HCT116 (cell line): ENCODE data around the gene G3BP1. TPM values are rescaled to one million over a fixed set of nuclear protein-coding genes. Genes with fewer than 3 reads are reported as not detected.

Experiments used
- ATAC-seq: fragments of 200-7000 bp; cut with Tn5 transposase; 2 replicates; pipeline ENCODE4 v1.9.1; 2020; ENCODE audit warnings: mild to moderate bottlenecking, moderate library complexity
- BruUV-seq: library from RNA; stranded (reverse); fragments of 400-500 nt; replicated peaks from 2 replicates; lab custom pipeline; 2021; lab: Mats Ljungman, UMichigan
- CTCF ChIA-PET: fragments of 300-600 bp; sonication (Branson Sonifier 250); formaldehyde crosslinking; loops from one replicate; lab custom pipeline; 2021; ENCODE audit warnings: antibody characterized with exemption; lab: Charles Lee
- POLR2A ChIA-PET: fragments of 300-600, 350-600 bp; sonication (Branson Sonifier 250); formaldehyde crosslinking; loops from one replicate; lab custom pipeline; 2021; ENCODE audit warnings: antibody characterized with exemption; lab: Charles Lee
- RAD21 ChIA-PET, 2 experiments: fragments of 300-600 bp; sonication (Branson Sonifier 250); formaldehyde crosslinking; loops; one replicate each; lab custom pipeline; 2023; ENCODE audit warnings: low total read pairs in 2 of 2; ENCODE audit not compliant: uncharacterized antibody in 2 of 2, unreplicated experiment in 2 of 2, low non-redundant PET in 1 of 2; lab: Charles Lee
- DNase-seq: peaks from one replicate; pipeline ENCODE4 v3.0.0-alpha.2; 2010; ENCODE audit warnings: low read depth, low spot score
- H2AFZ ChIP-seq: fragments of 200-600 bp; shearing (Covaris generic), sonication (generic); 2 replicates; pipeline ENCODE4 v1.6.1; 2017; ENCODE audit warnings: low read depth, mixed run types, mixed read lengths, antibody characterized with exemption, low read length; ENCODE audit not compliant: poor library complexity, severe bottlenecking
- H3K27ac ChIP-seq: 2 replicates; pipeline ENCODE4 v1.5.1; 2012; ENCODE audit warnings: low read depth, low read length
- H3K27me3 ChIP-seq: fragments of 200-600 bp; sonication (generic); 2 replicates; pipeline ENCODE4 v1.6.1; 2016; ENCODE audit warnings: mixed run types, low read length, mixed read lengths; ENCODE audit not compliant: insufficient read depth
- H3K36me3 ChIP-seq, 2 experiments: fragments of 200-500 bp in 1 of 2; fragments of 200-600 bp in 1 of 2; sonication (Bioruptor generic) in 1 of 2; sonication (generic) in 1 of 2; 2 replicates each; pipeline versions ENCODE4 v1.5.1 to v1.6.1; 2014 to 2016; ENCODE audit warnings: low read length in 2 of 2, inconsistent platforms in 1 of 2, mixed read lengths in 1 of 2, mixed run types in 1 of 2; ENCODE audit not compliant: insufficient read depth in 2 of 2, control insufficient read depth in 1 of 2
- H3K4me1 ChIP-seq, 2 experiments: fragments of 200-600 bp in 1 of 2; sonication (generic) in 1 of 2; 2 replicates each; pipeline versions ENCODE4 v1.5.1 to v1.6.1; 2012 to 2017; ENCODE audit warnings: low read length in 2 of 2, inconsistent platforms in 1 of 2, mild to moderate bottlenecking in 1 of 2, mixed read lengths in 1 of 2, mixed run types in 1 of 2, moderate library complexity in 1 of 2; ENCODE audit not compliant: insufficient read depth in 2 of 2, control insufficient read depth in 1 of 2
- H3K4me2 ChIP-seq: fragments of 200-600 bp; sonication (generic); 2 replicates; pipeline ENCODE4 v1.6.1; 2017; ENCODE audit warnings: mixed run types, low read length, mixed read lengths
- H3K4me3 ChIP-seq, 2 experiments: fragments of 200-600 bp in 1 of 2; sonication (generic) in 1 of 2; replicated peaks in 1 of 2; 2 replicates each; pipeline ENCODE4 v1.5.1; 2011 to 2016; ENCODE audit warnings: low read length in 2 of 2, control low read depth in 1 of 2, low read depth in 1 of 2, mild to moderate bottlenecking in 1 of 2, mixed read lengths in 1 of 2, mixed run types in 1 of 2
- H3K79me2 ChIP-seq: fragments of 200-600 bp; sonication (generic); 2 replicates; pipeline ENCODE4 v1.6.1; 2017; ENCODE audit warnings: mild to moderate bottlenecking, mixed run types, low read length, moderate library complexity, mixed read lengths; ENCODE audit not compliant: insufficient read depth
- H3K9ac ChIP-seq: fragments of 200-600 bp; sonication (generic); 2 replicates; pipeline ENCODE4 v1.6.1; 2016; ENCODE audit warnings: low read length, mixed read lengths
- H3K9me2 ChIP-seq: fragments of 200-600 bp; sonication (generic), shearing (Covaris generic); 2 replicates; pipeline ENCODE4 v1.6.1; 2017; ENCODE audit warnings: mixed run types, mild to moderate bottlenecking, moderate library complexity; ENCODE audit not compliant: insufficient read depth
- H3K9me3 ChIP-seq, 2 experiments: fragments of 200-500 bp in 1 of 2; fragments of 200-600 bp in 1 of 2; sonication (Bioruptor generic) in 1 of 2; sonication (generic) in 1 of 2; 2 replicates each; pipeline ENCODE4 v1.6.1; 2014 to 2017; ENCODE audit warnings: low read length in 2 of 2, mixed read lengths in 2 of 2, inconsistent platforms in 1 of 2, low read depth in 1 of 2, mild to moderate bottlenecking in 1 of 2, mixed run types in 1 of 2, moderate library complexity in 1 of 2; ENCODE audit not compliant: control insufficient read depth in 1 of 2, insufficient read depth in 1 of 2
- H4K20me1 ChIP-seq: fragments of 200-600 bp; sonication (generic), shearing (Covaris generic); 2 replicates; pipeline ENCODE4 v1.6.1; 2017; ENCODE audit warnings: mixed run types, mild to moderate bottlenecking, moderate library complexity; ENCODE audit not compliant: insufficient read depth
- CTCF ChIP-seq, 3 experiments: fragments of 200-600 bp in 1 of 3; sonication (generic) in 1 of 3; IDR thresholded peaks in 2 of 3; conservative IDR thresholded peaks in 1 of 3; 2 replicates each; pipeline ENCODE4 v1.5.1; 2012 to 2017; ENCODE audit warnings: low read depth in 2 of 3, low read length in 2 of 3, antibody characterized with exemption in 1 of 3, borderline replicate concordance in 1 of 3, control low read depth in 1 of 3, mild to moderate bottlenecking in 1 of 3, mixed read lengths in 1 of 3, mixed run types in 1 of 3, moderate library complexity in 1 of 3; ENCODE audit not compliant: insufficient read depth in 1 of 3
- ELF1 ChIP-seq: IDR thresholded peaks from 2 replicates; pipeline ENCODE4 v1.6.1; 2012; ENCODE audit warnings: low read depth, borderline replicate concordance
- EZH2 ChIP-seq: fragments of 200-600 bp; sonication (generic); IDR thresholded peaks from 2 replicates; pipeline ENCODE4 v1.6.1; 2017; ENCODE audit warnings: antibody characterized with exemption, mixed run types
- FOSL1 ChIP-seq: IDR thresholded peaks from 2 replicates; pipeline ENCODE4 v1.6.1; 2012; ENCODE audit warnings: low read depth
- JUND ChIP-seq: IDR thresholded peaks from 2 replicates; pipeline ENCODE4 v1.6.1; 2012
- POLR2A ChIP-seq: IDR thresholded peaks from 2 replicates; pipeline ENCODE4 v1.7.0; 2011; ENCODE audit warnings: borderline replicate concordance; ENCODE audit not compliant: insufficient read depth, insufficient read length; ENCODE audit errors: extremely low read depth
- POLR2AphosphoS5 ChIP-seq: IDR thresholded peaks from 2 replicates; pipeline ENCODE4 v1.6.1; 2011; ENCODE audit warnings: mild to moderate bottlenecking, low read depth, low read length, moderate library complexity
- SRF ChIP-seq: IDR thresholded peaks from 2 replicates; pipeline ENCODE4 v1.6.1; 2012; ENCODE audit warnings: low read depth
- YY1 ChIP-seq: IDR thresholded peaks from 2 replicates; pipeline ENCODE4 v1.6.1; 2011; ENCODE audit warnings: low read length, low read depth, moderate library complexity, mild to moderate bottlenecking; ENCODE audit not compliant: insufficient replicate concordance; ENCODE audit errors: extremely low read depth
- ZBTB33 ChIP-seq: IDR thresholded peaks from 2 replicates; pipeline ENCODE4 v1.6.1; 2011; ENCODE audit warnings: mild to moderate bottlenecking, low read length, moderate library complexity; ENCODE audit not compliant: insufficient replicate concordance; ENCODE audit errors: extremely low read depth
- ZFX ChIP-seq: fragments of 450-650 bp; IDR thresholded peaks from 2 replicates; pipeline ENCODE4 v1.6.1; 2017
- intact Hi-C: fragments of 100-400 bp; cut with micrococcal nuclease; formaldehyde crosslinking; loops from 2 replicates; pipeline ENCODE4 v1.10.0; 2022
- total RNA-seq: library from RNA; stranded (reverse); gene quantifications from one replicate; pipeline ENCODE4 v1.2.1, GENCODE V29; 2021; ENCODE audit not compliant: unreplicated experiment

The G3BP1 gene
- total RNA-seq, 1 experiment from 2014 or later, result 296 TPM

- ATAC-seq (no peak), DNase-seq (no peak)
- ChIA-PET RAD21 (no interaction called here), POLR2A (interaction anchor here (2.7 kb wide), 1 partner anchor 8 kb away, joined by 12 read pairs; the partner anchor contains the start of gene G3BP1), CTCF (no interaction called here)
- Histone ChIP-seq H3K4me3 (no peak overlapping the region), H4K20me1 (peaks cover 77% of the 10 kb centered on the region), H3K79me2 (peaks cover 100% of the 10 kb centered on the region), H3K4me1 (peaks cover 2 to 3% of the 10 kb centered on the region in 2 experiments; a peak in 3 of 4 replicates), H2AFZ (no peak overlapping the region), H3K36me3 (peaks cover 9 to 13% of the 10 kb centered on the region in 2 experiments; a peak in 3 of 4 replicates), H3K9me2 (no peaks in the 10 kb centered on the region), H3K27ac (no peak overlapping the region), H3K4me2 (no peak overlapping the region), H3K27me3 (no peaks in the 10 kb centered on the region), H3K9me3 (no peaks in the 10 kb centered on the region), H3K9ac (no peak overlapping the region)
- intact Hi-C loops, result no loop called here
- no peak for TF ChIP-seq JUND
- TF ChIP-seq ZFX, result no peak
- TF ChIP-seq FOSL1, result no peak
- no peak for TF ChIP-seq CTCF (IDR thresholded peaks at IDR 0.05 in 2 of 3, conservative IDR thresholded peaks at IDR 0.05 in 1 of 3; ENCODE audit: borderline replicate concordance in 1 of 3, insufficient read depth in 1 of 3, low read depth in 2 of 3, low read length in 2 of 3)
- TF ChIP-seq ZBTB33, result no peak
- no peak for TF ChIP-seq POLR2A
- TF ChIP-seq ELF1, result no peak
- TF ChIP-seq EZH2, result no peak
- TF ChIP-seq YY1, result no peak
- no peak for TF ChIP-seq SRF
- no peak for TF ChIP-seq POLR2AphosphoS5
- no TSS peak for BruUV-seq
Measured at GRCh38 chr5:151779531-151780125, 7.9 kb downstream of the G3BP1 start.
